Breast epithelium (tissue), 4 donors: Measurements from ENCODE around the gene PIGK. TPM values are rescaled to one million over a fixed set of nuclear protein-coding genes. Genes with fewer than 3 reads are reported as not detected.

Source experiments
- DNase-seq, 2 donors: peaks; one replicate each; pipeline ENCODE4 v3.0.0-alpha.2; 2019; ENCODE audit warnings: low spot score in 2 of 2
- H3K27ac ChIP-seq, 2 donors: fragments of 200-600 bp; sonication (generic) in 1 of 2; one replicate each; pipeline ENCODE4 v1.5.1; 2016 to 2019; ENCODE audit warnings: mild to moderate bottlenecking in 1 of 2
- H3K27me3 ChIP-seq, 2 donors: fragments of 200-600 bp; sonication (generic) in 1 of 2; one replicate each; pipeline versions ENCODE4 v1.5.1 to v1.6.0; 2017 to 2019; ENCODE audit warnings: control low read depth in 1 of 2, mild to moderate bottlenecking in 1 of 2
- H3K36me3 ChIP-seq: fragments of 200-600 bp; one replicate; pipeline ENCODE4 v1.5.1; 2019
- H3K4me1 ChIP-seq, 2 donors: fragments of 200-600 bp; sonication (generic); one replicate each; pipeline ENCODE4 v1.5.1; 2016 to 2019; ENCODE audit warnings: control low read depth in 1 of 2
- H3K4me3 ChIP-seq, 3 donors: fragments of 200-600 bp; sonication (generic); 1 replicate in 2 of 3; 2 replicates in 1 of 3; pipeline ENCODE4 v1.5.1; 2016 to 2019; ENCODE audit warnings: mild to moderate bottlenecking in 3 of 3, moderate library complexity in 2 of 3
- H3K9me3 ChIP-seq, 2 donors: fragments of 200-600 bp; sonication (generic) in 1 of 2; one replicate each; pipeline ENCODE4 v1.5.1; 2016 to 2019; ENCODE audit warnings: control low read depth in 1 of 2
- CTCF ChIP-seq, 3 donors: fragments of 450-650 bp; IDR thresholded peaks; one replicate each; pipeline ENCODE4 v1.5.1; 2016 to 2017; ENCODE audit warnings: antibody characterized with exemption in 3 of 3, mild to moderate bottlenecking in 3 of 3, moderate library complexity in 3 of 3
- POLR2A ChIP-seq: fragments of 450-650 bp; IDR thresholded peaks from one replicate; pipeline ENCODE4 v1.6.1; 2016; ENCODE audit warnings: antibody characterized with exemption, mild to moderate bottlenecking, moderate library complexity
- POLR2AphosphoS5 ChIP-seq, 3 donors: sonication (generic); formaldehyde crosslinking; IDR thresholded peaks; one replicate each; pipeline ENCODE4 v1.6.1; 2017; ENCODE audit warnings: antibody characterized with exemption in 3 of 3
- intact Hi-C: fragments of 100-400 bp; cut with DNase I; formaldehyde crosslinking; loops from one replicate; pipeline ENCODE4 v1.15.1; 2023; ENCODE audit warnings: low total_unique reads
- total RNA-seq, 3 donors: library from RNA; depleted of rRNA; stranded (reverse); fragments of >200 nt; gene quantifications; one replicate each; pipeline ENCODE4 v1.1.0, GENCODE V29; 2016

PIGK gene
- total RNA-seq, 3 donors from 2014 or later = 18.9 to 35.6 (median 22.6) TPM

GRCh38 chr1:77250126-77250525, 30.9 kb upstream of the PIGK start:
- Histone ChIP-seq H3K36me3 (no peaks in the 10 kb centered on the region), H3K9me3 (peaks cover 19 to 63% of the 10 kb centered on the region in 2 donors), H3K27ac (no peak overlapping the region), H3K4me1 (no peaks in the 10 kb centered on the region), H3K4me3 (no peak overlapping the region), H3K27me3 (no peaks in the 10 kb centered on the region)
- no peak for DNase-seq
- TF ChIP-seq POLR2AphosphoS5 (IDR thresholded peaks at IDR 0.05) = no peak
- no peak for TF ChIP-seq CTCF (IDR thresholded peaks at IDR 0.05)
- TF ChIP-seq POLR2A = no peak
- intact Hi-C loops = no loop called here

GRCh38 chr1:77245830-77246229, 26.6 kb upstream of the PIGK start:
- DNase-seq = no peak
- H3K4me1 ChIP-seq = no peaks in the 10 kb centered on the region
- intact Hi-C loops = no loop called here
- H3K4me3 ChIP-seq = no peak overlapping the region
- no peaks in the 10 kb centered on the region for H3K27me3 ChIP-seq
- H3K36me3 ChIP-seq = no peaks in the 10 kb centered on the region
- TF ChIP-seq POLR2A = no peak
- no peak for TF ChIP-seq CTCF (IDR thresholded peaks at IDR 0.05)
- TF ChIP-seq POLR2AphosphoS5 (IDR thresholded peaks at IDR 0.05) = no peak
- H3K9me3 ChIP-seq = peaks cover 6 to 23% of the 10 kb centered on the region in 2 donors
- H3K27ac ChIP-seq = no peak overlapping the region

- Histone ChIP-seq H3K4me3 (no peak overlapping the region), H3K36me3 (no peaks in the 10 kb centered on the region), H3K27ac (no peak overlapping the region), H3K4me1 (no peaks in the 10 kb centered on the region), H3K9me3 (no peaks in the 10 kb centered on the region), H3K27me3 (no peaks in the 10 kb centered on the region)
- TF ChIP-seq POLR2A = no peak
- intact Hi-C loops = no loop called here
- no peak for DNase-seq
These were observed 20.1 kb upstream of the PIGK start for GRCh38 chr1:77239311-77239710.

- H3K27me3 ChIP-seq = no peaks in the 10 kb centered on the region
- H3K36me3 ChIP-seq = no peaks in the 10 kb centered on the region
- intact Hi-C loops = no loop called here
- H3K4me1 ChIP-seq = no peaks in the 10 kb centered on the region
- peaks cover 0 to 1% of the 10 kb centered on the region in 2 donors for H3K9me3 ChIP-seq
- TF ChIP-seq POLR2AphosphoS5 (IDR thresholded peaks at IDR 0.05) (no peak), POLR2A (no peak), CTCF (IDR thresholded peaks at IDR 0.05) (no peak)
- no peak overlapping the region for H3K27ac ChIP-seq
- no peak overlapping the region for H3K4me3 ChIP-seq
- no peak for DNase-seq
These were observed 19.2 kb upstream of the PIGK start for GRCh38 chr1:77238462-77238861.

- Histone ChIP-seq H3K27ac (no peak overlapping the region), H3K36me3 (no peaks in the 10 kb centered on the region), H3K4me3 (no peak overlapping the region), H3K9me3 (peaks cover 0 to 12% of the 10 kb centered on the region in 2 donors), H3K4me1 (no peaks in the 10 kb centered on the region), H3K27me3 (no peaks in the 10 kb centered on the region)
- no peak for DNase-seq
- intact Hi-C loops = no loop called here
- TF ChIP-seq POLR2AphosphoS5 (IDR thresholded peaks at IDR 0.05) = no peak
- TF ChIP-seq POLR2A = no peak
- TF ChIP-seq CTCF (IDR thresholded peaks at IDR 0.05) = no peak
These were observed 15.7 kb upstream of the PIGK start for GRCh38 chr1:77234943-77235342.

- Histone ChIP-seq H3K27ac (no peak overlapping the region), H3K36me3 (no peaks in the 10 kb centered on the region), H3K9me3 (peaks cover 0 to 12% of the 10 kb centered on the region in 2 donors), H3K27me3 (no peaks in the 10 kb centered on the region), H3K4me3 (no peak overlapping the region), H3K4me1 (no peaks in the 10 kb centered on the region)
- no peak for TF ChIP-seq POLR2AphosphoS5 (IDR thresholded peaks at IDR 0.05)
- TF ChIP-seq CTCF (IDR thresholded peaks at IDR 0.05) = no peak
- no peak for DNase-seq
- intact Hi-C loops = no loop called here
These were observed 14.9 kb upstream of the PIGK start for GRCh38 chr1:77234096-77234495.
